Measurements from ENCODE around the gene SPATA31D1.

Gene SPATA31D1

GRCh38 chr9:82021198-82021597 is 32.6 kb downstream of the SPATA31D1 start:
- no peak for TF ChIP-seq CTCF (IDR thresholded peaks at IDR 0.05; ENCODE audit: extremely low read depth, missing control alignments)
- no peak for DNase-seq (ENCODE audit: low spot score)

GRCh38 chr9:82022121-82022520 is 33.5 kb downstream of the SPATA31D1 start:
- TF ChIP-seq CTCF (IDR thresholded peaks at IDR 0.05; ENCODE audit: extremely low read depth, missing control alignments): no peak
- no peak for DNase-seq (ENCODE audit: low spot score)

- TF ChIP-seq CTCF (IDR thresholded peaks at IDR 0.05; ENCODE audit: extremely low read depth, missing control alignments): no peak
- no peak for DNase-seq (ENCODE audit: low spot score)
Observed at GRCh38 chr9:82024908-82025307, 36.3 kb downstream of the SPATA31D1 start.

- no peak for DNase-seq (ENCODE audit: low spot score)
- TF ChIP-seq CTCF (IDR thresholded peaks at IDR 0.05; ENCODE audit: extremely low read depth, missing control alignments): no peak
Observed at GRCh38 chr9:82031538-82032280, 43.1 kb downstream of the SPATA31D1 start.

GRCh38 chr9:82034956-82035731 is 46.6 kb downstream of the SPATA31D1 start:
- no peak for TF ChIP-seq CTCF (IDR thresholded peaks at IDR 0.05; ENCODE audit: extremely low read depth, missing control alignments)
- no peak for DNase-seq (ENCODE audit: low spot score)

GRCh38 chr9:82036086-82036485 is 47.5 kb downstream of the SPATA31D1 start:
- DNase-seq (ENCODE audit: low spot score): no peak
- no peak for TF ChIP-seq CTCF (IDR thresholded peaks at IDR 0.05; ENCODE audit: extremely low read depth, missing control alignments)

- no peak for TF ChIP-seq CTCF (IDR thresholded peaks at IDR 0.05; ENCODE audit: extremely low read depth, missing control alignments)
- no peak for DNase-seq (ENCODE audit: low spot score)
Observed at GRCh38 chr9:82037126-82037525, 48.6 kb downstream of the SPATA31D1 start.

Measured in GM20000 (cell line).